ENCODE data around the gene FAM163B. TPM values are rescaled to one million over a fixed set of nuclear protein-coding genes. Genes with fewer than 3 reads are reported as not detected.

FAM163B gene
- total RNA-seq (ENCODE audit: unreplicated experiment): not detected
- long read RNA-seq: 0 reads

DNA sequence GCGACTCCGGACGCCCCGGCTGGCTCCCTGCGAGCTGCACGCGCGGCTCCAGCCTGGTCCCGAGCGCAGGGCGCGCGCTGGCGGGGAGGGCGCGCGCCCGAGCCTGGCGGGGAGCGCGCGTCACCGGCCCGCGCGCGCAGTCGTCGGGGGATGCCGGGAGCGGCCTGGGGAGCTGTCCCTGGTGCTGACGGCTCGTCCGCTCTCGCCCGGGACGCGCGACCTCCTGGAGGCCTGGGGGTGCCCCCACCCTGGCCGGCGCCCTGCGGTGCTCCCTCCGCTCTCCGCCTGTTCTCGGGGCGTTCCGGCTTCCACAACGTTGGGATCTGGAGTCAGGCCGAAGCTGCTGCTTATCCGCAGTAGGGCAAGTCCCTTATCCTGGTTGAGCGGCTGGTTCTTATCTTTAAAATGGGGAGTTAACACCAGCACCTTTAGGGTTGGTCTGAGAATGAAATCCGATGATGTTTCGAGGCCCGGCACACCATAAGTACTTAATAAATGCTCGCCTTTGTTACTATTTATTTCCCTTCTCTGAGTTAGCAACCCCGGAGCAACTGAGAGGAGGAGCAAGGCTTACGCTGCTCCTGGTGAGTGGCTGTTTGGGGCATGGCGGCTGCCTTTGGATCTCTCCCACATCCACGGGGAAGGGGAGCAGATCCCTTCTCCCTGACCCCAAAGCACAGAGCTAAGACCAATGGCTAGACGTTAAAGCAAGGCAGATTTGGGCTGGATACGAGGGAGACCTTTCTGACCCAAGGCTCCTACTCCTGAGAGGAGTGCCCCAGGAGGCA lies at the start of gene FAM163B:
FAM163B (minus strand) TSS at position 79 of the 788 bp plus-strand sequence. CDS start 29,166 bp downstream, outside the sequence.
- H3K27ac Mint-ChIP-seq (ENCODE audit: unreplicated experiment): no peak within 1 kb of the TSS
- peaks cover 9% of the 10 kb centered on the region for H3K4me1 Mint-ChIP-seq (ENCODE audit: unreplicated experiment)
- TF ChIP-seq, protein P1, sequence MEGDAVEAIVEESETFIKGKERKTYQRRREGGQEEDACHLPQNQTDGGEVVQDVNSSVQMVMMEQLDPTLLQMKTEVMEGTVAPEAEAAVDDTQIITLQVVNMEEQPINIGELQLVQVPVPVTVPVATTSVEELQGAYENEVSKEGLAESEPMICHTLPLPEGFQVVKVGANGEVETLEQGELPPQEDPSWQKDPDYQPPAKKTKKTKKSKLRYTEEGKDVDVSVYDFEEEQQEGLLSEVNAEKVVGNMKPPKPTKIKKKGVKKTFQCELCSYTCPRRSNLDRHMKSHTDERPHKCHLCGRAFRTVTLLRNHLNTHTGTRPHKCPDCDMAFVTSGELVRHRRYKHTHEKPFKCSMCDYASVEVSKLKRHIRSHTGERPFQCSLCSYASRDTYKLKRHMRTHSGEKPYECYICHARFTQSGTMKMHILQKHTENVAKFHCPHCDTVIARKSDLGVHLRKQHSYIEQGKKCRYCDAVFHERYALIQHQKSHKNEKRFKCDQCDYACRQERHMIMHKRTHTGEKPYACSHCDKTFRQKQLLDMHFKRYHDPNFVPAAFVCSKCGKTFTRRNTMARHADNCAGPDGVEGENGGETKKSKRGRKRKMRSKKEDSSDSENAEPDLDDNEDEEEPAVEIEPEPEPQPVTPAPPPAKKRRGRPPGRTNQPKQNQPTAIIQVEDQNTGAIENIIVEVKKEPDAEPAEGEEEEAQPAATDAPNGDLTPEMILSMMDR (IDR thresholded peaks at IDR 0.05; ENCODE audit: unreplicated experiment): no peak
- DNase-seq (ENCODE audit: low spot score): peak; percentile 78
- H3K4me3 Mint-ChIP-seq (ENCODE audit: unreplicated experiment): peak within 1 kb of the TSS; percentile 67
- no peaks in the 10 kb centered on the region for H3K36me3 Mint-ChIP-seq (ENCODE audit: low read depth, unreplicated experiment)
- H3K9me3 Mint-ChIP-seq (ENCODE audit: unreplicated experiment): no peaks in the 10 kb centered on the region
- peaks cover 10% of the 10 kb centered on the region for H3K27me3 Mint-ChIP-seq (ENCODE audit: unreplicated experiment)

GRCh38 chr9:133657120-133657661 lies 48.0 kb upstream of the FAM163B start:
- Mint-ChIP-seq H3K4me3 (ENCODE audit: unreplicated experiment) (no peak overlapping the region), H3K27me3 (ENCODE audit: unreplicated experiment) (peaks cover 6% of the 10 kb centered on the region), H3K27ac (ENCODE audit: unreplicated experiment) (no peak overlapping the region), H3K4me1 (ENCODE audit: unreplicated experiment) (peaks cover 8% of the 10 kb centered on the region), H3K36me3 (ENCODE audit: low read depth, unreplicated experiment) (no peaks in the 10 kb centered on the region), H3K9me3 (ENCODE audit: unreplicated experiment) (no peaks in the 10 kb centered on the region)
- TF ChIP-seq, protein P1 (IDR thresholded peaks at IDR 0.05; ENCODE audit: unreplicated experiment): no peak
- no peak for DNase-seq (ENCODE audit: low spot score)

- no peaks in the 10 kb centered on the region for H3K9me3 Mint-ChIP-seq (ENCODE audit: unreplicated experiment)
- DNase-seq (ENCODE audit: low spot score): no peak
- no peak overlapping the region for H3K4me3 Mint-ChIP-seq (ENCODE audit: unreplicated experiment)
- peaks cover 8% of the 10 kb centered on the region for H3K4me1 Mint-ChIP-seq (ENCODE audit: unreplicated experiment)
- TF ChIP-seq, protein P1 (IDR thresholded peaks at IDR 0.05; ENCODE audit: unreplicated experiment): no peak
- H3K27me3 Mint-ChIP-seq (ENCODE audit: unreplicated experiment): peaks cover 6% of the 10 kb centered on the region
- H3K27ac Mint-ChIP-seq (ENCODE audit: unreplicated experiment): no peak overlapping the region
- no peaks in the 10 kb centered on the region for H3K36me3 Mint-ChIP-seq (ENCODE audit: low read depth, unreplicated experiment)
Measured at GRCh38 chr9:133656211-133657119, 47.3 kb upstream of the FAM163B start.

GRCh38 chr9:133655701-133656100 lies 46.5 kb upstream of the FAM163B start:
- H3K9me3 Mint-ChIP-seq (ENCODE audit: unreplicated experiment): no peaks in the 10 kb centered on the region
- no peak overlapping the region for H3K4me3 Mint-ChIP-seq (ENCODE audit: unreplicated experiment)
- H3K36me3 Mint-ChIP-seq (ENCODE audit: low read depth, unreplicated experiment): no peaks in the 10 kb centered on the region
- H3K27ac Mint-ChIP-seq (ENCODE audit: unreplicated experiment): no peak overlapping the region
- H3K4me1 Mint-ChIP-seq (ENCODE audit: unreplicated experiment): peaks cover 8% of the 10 kb centered on the region
- TF ChIP-seq, protein P1 (IDR thresholded peaks at IDR 0.05; ENCODE audit: unreplicated experiment): no peak
- H3K27me3 Mint-ChIP-seq (ENCODE audit: unreplicated experiment): peaks cover 6% of the 10 kb centered on the region
- no peak for DNase-seq (ENCODE audit: low spot score)

Data from endothelial cell (in vitro differentiated cells).